Activated CD8-positive, alpha-beta memory T cell treated with anti-CD3 and anti-CD28 coated beads, Interleukin-2, amount 50 U/mL, for 1 hour (primary cell): ENCODE results near the gene ANAPC10.
"Not testable (repeated sequence)": the region's sequence is repeated elsewhere in the genome, so short reads cannot be mapped to it uniquely, and the experiment has no call there.

Experiments used
- DNase-seq: peaks from one replicate; pipeline ENCODE4 v3.0.0-alpha.2; 2020; ENCODE audit errors: extremely low read depth

ANAPC10 gene

DNA sequence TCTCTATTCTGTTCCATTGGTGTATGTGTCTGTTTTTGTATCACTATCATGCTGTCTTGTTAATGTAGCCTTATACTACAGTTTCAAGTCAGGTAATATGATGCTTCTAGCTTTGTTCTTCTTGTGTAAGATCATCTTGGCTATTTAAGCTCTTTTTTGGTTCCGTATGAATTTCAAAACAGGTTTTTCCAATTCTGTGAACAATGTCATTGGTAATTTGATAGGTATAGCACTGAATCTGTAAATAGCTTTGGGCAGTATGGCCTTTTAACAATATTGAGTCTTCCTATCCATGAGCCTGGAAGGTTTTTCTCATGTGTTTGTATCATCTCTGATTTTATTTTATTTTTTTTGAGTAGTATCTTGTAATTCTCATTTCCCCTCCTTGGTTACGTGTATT, 94.3 kb downstream of the ANAPC10 start:
- no peak for DNase-seq

DNA sequence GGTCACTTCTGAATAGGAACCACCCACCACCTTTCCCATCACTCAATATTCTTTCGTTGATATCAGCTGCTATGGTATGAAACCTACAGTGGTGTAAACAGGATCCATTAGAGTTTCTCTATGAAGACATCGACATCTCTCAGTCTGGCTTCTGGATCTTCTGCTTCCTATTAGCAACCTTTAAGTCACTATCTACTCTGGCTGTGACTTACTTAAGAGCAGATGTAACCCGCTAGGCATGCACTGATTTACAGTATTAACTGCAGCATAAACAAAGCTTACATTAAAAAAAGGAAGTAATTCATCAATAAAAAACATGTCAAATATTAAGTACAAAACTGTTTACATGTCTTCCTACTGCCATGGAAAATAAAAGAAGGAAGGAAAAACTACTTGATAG, 96.4 kb downstream of the ANAPC10 start:
- no peak for DNase-seq

DNA sequence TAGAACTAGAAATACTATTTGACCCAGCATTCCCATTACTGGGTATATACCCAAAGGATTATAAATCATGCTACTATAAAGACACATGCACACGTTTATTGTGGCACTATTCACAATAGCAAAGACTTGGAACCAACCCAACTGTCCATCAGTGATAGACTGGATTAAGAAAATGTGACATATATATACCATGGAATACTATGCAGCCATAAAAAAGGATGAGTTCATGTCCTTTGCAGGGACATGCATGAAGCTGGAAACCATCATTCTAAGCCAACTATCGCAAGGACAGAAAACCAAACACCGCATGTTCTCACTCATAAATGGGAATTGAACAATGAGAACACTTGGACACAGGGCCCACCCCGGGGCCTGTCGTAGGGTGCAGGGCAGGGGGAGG, 97.3 kb downstream of the ANAPC10 start:
- DNase-seq, result not testable (repeated sequence)

DNA sequence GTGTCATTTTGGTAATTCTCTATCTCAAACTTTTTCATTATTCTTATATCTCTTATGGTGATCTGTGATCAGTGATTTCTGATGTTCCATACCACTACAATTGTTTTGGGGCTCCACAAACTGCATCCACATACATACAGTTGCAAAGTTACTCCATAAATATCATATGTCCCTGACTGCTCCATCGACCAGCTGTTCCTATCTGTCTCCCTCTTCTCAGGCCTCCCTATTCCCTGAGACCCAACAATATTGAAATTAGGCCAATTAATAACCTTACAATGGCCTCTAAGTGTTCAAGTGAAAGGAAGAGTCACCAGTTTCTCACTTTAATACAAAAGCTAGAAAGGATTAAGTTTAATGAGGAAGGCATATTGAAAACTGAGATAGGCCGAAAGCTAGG, 108.7 kb downstream of the ANAPC10 start:
- DNase-seq, result no peak

DNA sequence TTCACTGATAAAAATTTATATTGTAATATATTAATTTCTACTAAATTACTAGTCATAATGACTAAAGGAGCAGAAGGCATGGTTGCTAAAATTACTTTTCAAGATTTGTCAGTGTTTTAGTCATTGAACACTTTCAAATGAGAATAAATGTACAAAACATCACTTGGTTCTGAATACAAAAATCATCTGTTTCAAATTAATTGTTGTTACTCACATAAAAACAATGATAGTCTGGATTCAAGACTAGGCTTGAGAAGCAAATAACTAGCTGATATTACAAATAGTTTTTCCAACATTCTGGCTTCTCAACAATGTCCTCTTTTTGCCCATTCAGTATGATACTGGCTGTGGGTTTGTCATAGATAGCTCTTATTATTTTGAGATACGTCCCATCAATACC, 112.5 kb downstream of the ANAPC10 start:
- no peak for DNase-seq

DNA sequence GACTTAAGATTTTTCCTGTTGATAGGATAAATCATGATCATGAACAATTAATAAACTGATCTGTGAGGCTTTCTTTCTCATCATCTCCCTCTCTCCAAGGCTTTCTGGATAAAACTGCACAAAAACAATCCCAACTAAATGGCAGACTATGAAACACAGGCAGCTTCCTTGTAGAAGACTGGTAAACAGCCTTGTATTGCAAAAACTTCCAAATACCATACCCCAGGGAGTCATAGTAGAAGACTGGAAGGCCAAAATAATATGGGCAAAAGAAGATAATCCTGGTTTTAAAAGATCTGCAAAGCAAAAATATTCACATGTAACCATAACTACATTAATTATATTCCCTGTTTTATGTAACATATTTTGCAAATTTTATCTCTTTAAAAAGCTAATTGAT, 113.0 kb downstream of the ANAPC10 start:
- no peak for DNase-seq

DNA sequence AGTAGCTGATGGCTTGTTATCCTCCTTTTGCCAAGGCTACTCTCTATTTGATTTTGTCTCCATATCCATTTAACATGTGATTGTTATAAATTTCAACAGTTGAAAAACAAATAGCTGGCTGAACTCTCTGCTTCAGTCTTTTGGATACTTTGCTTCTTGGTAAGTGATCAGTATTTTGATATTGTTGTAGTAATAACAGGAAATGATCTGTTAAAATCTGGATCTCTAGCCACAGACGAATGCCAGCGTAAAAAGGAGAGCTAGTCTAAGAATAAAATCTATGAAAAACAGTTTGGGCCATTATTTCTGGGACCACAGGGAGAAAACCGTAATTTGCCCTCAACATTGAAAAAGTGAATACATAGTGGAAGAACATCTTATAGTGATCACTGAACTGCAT, 113.8 kb downstream of the ANAPC10 start:
- DNase-seq, result no peak

DNA sequence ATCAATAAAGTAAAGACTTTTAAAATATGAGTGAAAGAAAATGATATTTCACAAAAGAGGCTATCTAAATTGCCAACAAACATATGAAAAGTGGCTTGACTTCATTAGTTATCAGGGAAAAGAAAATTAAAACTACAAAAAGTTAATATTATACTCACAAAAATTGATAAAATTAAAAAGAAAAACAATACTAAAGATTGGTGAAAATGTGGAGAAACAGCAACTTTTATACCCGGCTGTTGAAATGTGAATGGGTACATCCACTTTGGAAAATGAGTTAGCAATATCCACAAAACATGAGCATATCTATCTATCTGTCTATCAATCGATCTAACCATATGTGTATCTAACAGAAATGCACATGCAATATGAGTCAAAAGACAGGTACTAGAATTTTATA, 122.3 kb downstream of the ANAPC10 start:
- no peak for DNase-seq

DNA sequence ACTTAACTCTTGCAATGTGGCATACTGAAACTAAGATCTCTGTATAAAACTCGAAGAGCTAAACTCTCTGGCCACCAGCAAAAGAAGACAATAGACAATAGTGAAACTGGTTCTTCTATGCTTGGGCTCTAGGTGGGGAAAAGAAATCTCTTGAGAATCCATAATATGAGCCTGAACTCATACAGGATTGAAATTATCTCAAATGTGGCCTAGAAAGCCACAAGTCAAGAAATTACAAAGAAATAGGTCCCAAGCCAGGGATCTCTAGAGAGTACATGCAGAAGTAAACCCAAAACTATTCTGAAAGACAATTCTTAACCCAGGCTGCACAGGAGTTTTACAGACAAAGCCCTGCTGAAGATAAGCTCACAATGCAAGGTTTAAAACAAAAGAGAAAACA, 127.4 kb downstream of the ANAPC10 start:
- DNase-seq, result no peak

DNA sequence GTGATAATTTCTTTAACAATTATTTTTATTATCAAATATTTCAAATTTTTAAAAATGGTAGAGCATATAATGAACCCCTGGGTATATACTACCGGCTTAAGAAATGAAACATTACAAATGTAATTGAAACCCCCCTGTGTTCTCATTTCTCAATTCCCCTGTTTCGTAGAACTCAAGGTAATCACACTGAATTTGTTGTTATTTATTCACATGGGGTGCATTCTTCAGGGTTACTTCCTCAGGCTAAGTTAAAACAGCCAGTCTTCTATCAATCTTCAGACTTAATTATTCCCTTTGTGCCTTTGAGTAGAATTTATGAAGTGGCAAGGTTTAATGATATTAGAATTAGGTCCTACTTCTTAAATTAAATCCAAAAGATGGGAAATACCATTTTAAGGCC, 128.2 kb downstream of the ANAPC10 start:
- DNase-seq, result no peak

DNA sequence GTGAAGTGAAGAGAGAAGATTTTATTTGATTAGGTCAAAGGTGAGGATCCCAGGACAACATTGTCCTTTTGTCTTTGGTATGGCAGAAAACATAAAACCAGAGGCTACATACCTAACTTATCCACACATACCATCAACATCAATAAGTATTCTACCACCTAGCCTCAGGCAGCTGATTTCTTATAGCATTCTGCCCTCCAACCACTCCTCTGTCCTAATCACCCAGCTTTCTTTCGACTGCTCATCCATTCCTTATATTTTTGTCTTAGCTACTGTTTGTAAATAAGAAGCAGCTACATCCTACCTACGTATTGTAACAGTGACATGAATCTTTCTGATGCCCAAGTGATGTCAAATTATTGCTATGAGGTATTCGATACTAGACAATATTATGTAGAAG, 129.4 kb downstream of the ANAPC10 start:
- DNase-seq, result no peak

DNA sequence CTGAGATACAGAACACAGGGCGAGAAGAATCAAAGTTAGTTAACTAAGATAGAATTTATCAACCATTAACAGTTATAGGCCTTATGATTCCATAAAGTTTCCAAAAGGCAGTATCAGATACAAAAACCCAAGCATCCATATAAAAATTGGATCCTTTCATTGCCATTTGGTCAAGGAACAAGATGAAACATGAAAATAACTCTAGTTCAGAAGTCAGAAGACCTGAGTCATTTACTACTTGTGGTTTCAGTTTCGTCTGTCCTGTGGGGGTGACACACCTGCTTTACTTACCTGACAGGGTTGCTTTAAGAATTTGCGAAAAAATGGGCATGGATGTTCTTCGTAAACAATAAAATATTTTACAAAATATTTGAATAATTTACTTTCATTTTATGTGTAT, 130.8 kb downstream of the ANAPC10 start:
- DNase-seq, result no peak

DNA sequence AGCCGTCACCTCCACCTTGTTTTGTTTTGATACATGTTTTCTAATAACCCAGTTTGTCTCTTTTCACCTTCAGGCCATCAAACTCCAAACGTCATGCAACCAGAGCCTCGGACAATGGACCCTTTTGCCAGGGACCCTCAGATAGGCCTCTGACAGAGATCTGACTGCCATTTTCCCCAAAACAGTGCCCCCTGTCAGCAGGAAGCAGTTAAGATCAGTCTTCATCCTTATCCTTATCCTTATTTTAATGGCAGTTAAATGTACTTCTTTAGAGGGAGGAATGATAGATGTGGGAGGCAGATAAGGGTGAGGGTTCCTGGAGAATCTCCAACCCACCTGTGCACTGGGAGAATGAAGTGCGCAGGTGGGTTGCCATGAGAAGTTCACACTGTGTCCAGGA, 135.7 kb downstream of the ANAPC10 start:
- DNase-seq, result no peak

DNA sequence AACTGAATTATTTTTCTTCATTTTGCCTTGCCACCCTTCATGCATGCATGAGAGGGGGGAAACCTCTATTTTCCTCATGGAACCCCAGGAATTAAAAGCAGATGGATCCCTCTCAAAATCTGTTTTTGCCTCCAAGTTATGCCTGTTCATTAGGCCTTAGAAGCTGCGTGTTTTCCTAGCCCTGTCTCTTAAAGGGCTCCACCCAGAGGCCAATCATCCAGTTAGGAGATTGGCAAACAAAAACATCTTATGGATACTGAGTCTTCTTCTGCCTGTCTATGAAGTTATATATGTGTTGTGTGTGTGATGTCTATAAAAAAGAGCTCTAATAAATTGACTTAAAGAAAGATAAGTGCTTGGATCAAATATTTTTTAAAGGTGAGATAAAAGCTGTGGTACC, 142.9 kb downstream of the ANAPC10 start:
- DNase-seq, result no peak

DNA sequence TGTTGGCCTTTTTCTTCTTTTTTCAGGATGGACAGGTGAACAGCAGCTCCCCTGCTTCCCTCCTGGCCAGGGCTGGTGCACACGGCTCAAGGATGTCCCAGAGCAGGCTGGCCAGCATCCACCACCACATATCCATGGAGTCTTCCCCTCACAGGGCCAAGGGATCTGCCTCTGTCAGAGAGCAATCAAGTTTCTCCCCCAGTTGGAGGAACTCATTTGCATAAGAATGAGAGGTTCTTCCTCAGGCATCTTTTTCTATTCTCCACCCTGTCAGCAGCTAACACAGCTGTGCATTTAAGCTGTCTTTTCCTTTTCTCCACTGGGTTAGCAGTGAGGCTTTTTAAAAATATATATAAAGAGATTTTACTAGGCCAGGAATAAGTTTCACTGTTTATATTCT, 143.8 kb downstream of the ANAPC10 start:
- DNase-seq, result no peak

DNA sequence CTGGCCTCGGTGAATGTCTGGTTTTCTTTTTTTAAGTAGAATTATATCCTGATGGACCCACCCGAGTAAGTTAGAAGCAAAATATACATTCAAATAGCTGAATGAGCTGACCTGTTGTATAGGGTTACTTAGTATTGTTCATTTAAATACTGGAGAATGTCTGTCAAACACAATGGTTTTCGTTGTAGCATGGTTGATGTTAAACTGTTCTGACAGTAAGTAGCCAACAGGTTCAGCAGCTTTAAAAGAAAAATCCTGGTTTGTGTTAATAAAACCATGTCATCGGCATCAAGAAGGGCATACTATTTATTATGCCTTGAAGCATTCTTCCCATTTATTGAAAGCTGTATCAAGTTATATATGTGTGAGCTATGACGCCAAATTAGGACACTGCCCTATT, 149.6 kb downstream of the ANAPC10 start:
- no peak for DNase-seq

DNA sequence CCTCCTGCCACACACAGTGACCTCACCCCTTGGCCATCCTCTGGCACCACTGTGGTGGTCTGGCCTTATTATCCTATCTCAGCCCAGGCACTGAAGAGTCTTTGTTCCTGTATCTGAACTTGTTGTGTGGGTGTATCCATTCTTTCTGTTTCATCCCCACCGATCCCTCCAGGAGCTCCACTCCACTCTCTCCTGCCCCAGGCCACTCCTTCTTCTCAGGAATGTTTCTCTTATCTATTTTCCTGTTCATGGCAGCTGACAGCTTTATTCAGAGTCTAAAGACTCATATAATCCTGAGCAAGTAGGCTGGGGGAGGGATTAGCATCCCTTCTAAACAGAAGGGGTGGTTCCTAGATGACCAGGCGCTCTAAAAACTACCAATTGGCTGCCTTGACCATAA, 150.0 kb downstream of the ANAPC10 start:
- no peak for DNase-seq
